Panc1 (cell line): ENCODE data around the gene GIMAP5. TPM values are rescaled to one million over a fixed set of nuclear protein-coding genes. Genes with fewer than 3 reads are reported as not detected.

Experiments
- ATAC-seq: fragments of 200-7000 bp; cut with Tn5 transposase; 2 replicates; pipeline ENCODE4 v1.9.1; 2020; ENCODE audit warnings: mild to moderate bottlenecking, moderate library complexity
- BruUV-seq: library from RNA; stranded (reverse); fragments of 400-500 nt; replicated peaks from 2 replicates; lab custom pipeline; 2021; lab: Mats Ljungman, UMichigan
- CTCF ChIA-PET: fragments of 300-600 bp; sonication (Branson Sonifier 250); formaldehyde crosslinking; loops from one replicate; lab custom pipeline; 2022; ENCODE audit warnings: antibody characterized with exemption; lab: Charles Lee
- POLR2A ChIA-PET: fragments of 300-600 bp; sonication (Branson Sonifier 250); formaldehyde crosslinking; loops from one replicate; lab custom pipeline; 2022; ENCODE audit warnings: antibody characterized with exemption; lab: Charles Lee
- DNase-seq: peaks from one replicate; pipeline ENCODE4 v3.0.0-alpha.2; 2010; ENCODE audit warnings: low read depth, low spot score
- H3K27ac ChIP-seq: 2 replicates; pipeline ENCODE4 v1.5.1; 2011; ENCODE audit warnings: mild to moderate bottlenecking, low read length, inconsistent platforms
- H3K27me3 ChIP-seq: fragments of 200-500 bp; sonication (Bioruptor generic); 2 replicates; pipeline ENCODE4 v1.6.0; 2014; ENCODE audit warnings: low read length, inconsistent platforms; ENCODE audit not compliant: control insufficient read depth, insufficient read depth
- H3K36me3 ChIP-seq: fragments of 200-500 bp; sonication (Bioruptor generic); 2 replicates; pipeline ENCODE4 v1.5.1; 2014; ENCODE audit warnings: inconsistent platforms, mild to moderate bottlenecking, low read length, moderate library complexity; ENCODE audit not compliant: control insufficient read depth, insufficient read depth
- H3K4me1 ChIP-seq: 2 replicates; pipeline ENCODE4 v1.5.1; 2011; ENCODE audit warnings: inconsistent platforms, mild to moderate bottlenecking, low read length, moderate library complexity; ENCODE audit not compliant: control insufficient read depth, insufficient read depth
- H3K4me3 ChIP-seq, 2 experiments: 2 replicates each; pipeline ENCODE4 v1.5.1; 2011 to 2012; ENCODE audit warnings: low read depth in 2 of 2, low read length in 2 of 2, mild to moderate bottlenecking in 2 of 2, inconsistent platforms in 1 of 2, moderate library complexity in 1 of 2
- H3K9me3 ChIP-seq: fragments of 200-500 bp; sonication (Bioruptor generic); 2 replicates; pipeline ENCODE4 v1.5.1; 2014; ENCODE audit warnings: low read depth, mild to moderate bottlenecking, inconsistent platforms, low read length, moderate library complexity; ENCODE audit not compliant: control insufficient read depth, insufficient read depth
- POLR2AphosphoS5 ChIP-seq: IDR thresholded peaks from 2 replicates; pipeline ENCODE4 v1.6.1; 2012; ENCODE audit warnings: mild to moderate bottlenecking, low read depth, low read length, moderate library complexity
- REST ChIP-seq, 2 experiments: IDR thresholded peaks; 2 replicates each; pipeline ENCODE4 v1.6.1; 2011 to 2012; ENCODE audit warnings: low read depth in 2 of 2, control low read depth in 1 of 2, low read length in 1 of 2, mild to moderate bottlenecking in 1 of 2, moderate library complexity in 1 of 2; ENCODE audit not compliant: insufficient read depth in 1 of 2
- SIN3A ChIP-seq: IDR thresholded peaks from 2 replicates; pipeline ENCODE4 v1.6.1; 2012; ENCODE audit warnings: low read depth, mild to moderate bottlenecking, low read length, moderate library complexity, borderline replicate concordance; ENCODE audit not compliant: insufficient read depth
- TCF7L2 ChIP-seq: IDR thresholded peaks from 2 replicates; pipeline ENCODE4 v1.6.1; 2011; ENCODE audit warnings: mild to moderate bottlenecking, low read depth, low read length, inconsistent platforms
- in situ Hi-C: cut with HindIII; loops from 2 replicates; pipeline ENCODE4 v1.10.0; 2016; ENCODE audit warnings: low sequenced_read_pairs, low pct_unique_long_range_greater_than_20kb
- intact Hi-C: fragments of 100-400 bp; cut with micrococcal nuclease; formaldehyde crosslinking; loops from one replicate; pipeline ENCODE4 v1.10.0; 2022; ENCODE audit not compliant: unreplicated experiment
- total RNA-seq: library from RNA; stranded (reverse); gene quantifications from one replicate; pipeline ENCODE4 v1.2.1, GENCODE V29; 2021; ENCODE audit not compliant: unreplicated experiment
- TF ChIP-seq, protein P1 (sequence below): fragments of 450-650 bp; IDR thresholded peaks from 2 replicates; pipeline ENCODE4 v1.5.1; 2017; ENCODE audit warnings: mild to moderate bottlenecking

Gene GIMAP5
- total RNA-seq, 1 experiment from 2014 or later: 0.51 TPM

GRCh38 chr7:150781961-150782360, 44.7 kb downstream of the GIMAP5 start:
- DNase-seq: no peak
- POLR2A ChIA-PET: no interaction called here
- intact Hi-C loops (loop anchor here (5.0 kb wide), 1 partner anchor 95 kb away; no protein-coding TSS in a partner anchor), in situ Hi-C loops (no loop called here)
- no peak for ATAC-seq
- no peaks in the 10 kb centered on the region for H3K9me3 ChIP-seq
- H3K36me3 ChIP-seq: no peaks in the 10 kb centered on the region
- H3K4me1 ChIP-seq: peaks cover 3% of the 10 kb centered on the region; the same call in 1 of the 2 replicates
- no peak overlapping the region for H3K27ac ChIP-seq
- CTCF ChIA-PET: interaction anchor here (0.8 kb wide), 1 partner anchor 392 kb away, joined by 3 read pairs; no protein-coding TSS in a partner anchor
- TF ChIP-seq REST (IDR thresholded peaks at IDR 0.05; ENCODE audit: insufficient read depth in 1 of 2, low read depth in 2 of 2, low read length in 1 of 2): no peak
- TF ChIP-seq, protein P1, sequence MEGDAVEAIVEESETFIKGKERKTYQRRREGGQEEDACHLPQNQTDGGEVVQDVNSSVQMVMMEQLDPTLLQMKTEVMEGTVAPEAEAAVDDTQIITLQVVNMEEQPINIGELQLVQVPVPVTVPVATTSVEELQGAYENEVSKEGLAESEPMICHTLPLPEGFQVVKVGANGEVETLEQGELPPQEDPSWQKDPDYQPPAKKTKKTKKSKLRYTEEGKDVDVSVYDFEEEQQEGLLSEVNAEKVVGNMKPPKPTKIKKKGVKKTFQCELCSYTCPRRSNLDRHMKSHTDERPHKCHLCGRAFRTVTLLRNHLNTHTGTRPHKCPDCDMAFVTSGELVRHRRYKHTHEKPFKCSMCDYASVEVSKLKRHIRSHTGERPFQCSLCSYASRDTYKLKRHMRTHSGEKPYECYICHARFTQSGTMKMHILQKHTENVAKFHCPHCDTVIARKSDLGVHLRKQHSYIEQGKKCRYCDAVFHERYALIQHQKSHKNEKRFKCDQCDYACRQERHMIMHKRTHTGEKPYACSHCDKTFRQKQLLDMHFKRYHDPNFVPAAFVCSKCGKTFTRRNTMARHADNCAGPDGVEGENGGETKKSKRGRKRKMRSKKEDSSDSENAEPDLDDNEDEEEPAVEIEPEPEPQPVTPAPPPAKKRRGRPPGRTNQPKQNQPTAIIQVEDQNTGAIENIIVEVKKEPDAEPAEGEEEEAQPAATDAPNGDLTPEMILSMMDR: no peak
- TF ChIP-seq SIN3A: no peak
- no TSS peak for BruUV-seq
- peaks cover 3% of the 10 kb centered on the region for H3K27me3 ChIP-seq
- no peak overlapping the region for H3K4me3 ChIP-seq

DNA sequence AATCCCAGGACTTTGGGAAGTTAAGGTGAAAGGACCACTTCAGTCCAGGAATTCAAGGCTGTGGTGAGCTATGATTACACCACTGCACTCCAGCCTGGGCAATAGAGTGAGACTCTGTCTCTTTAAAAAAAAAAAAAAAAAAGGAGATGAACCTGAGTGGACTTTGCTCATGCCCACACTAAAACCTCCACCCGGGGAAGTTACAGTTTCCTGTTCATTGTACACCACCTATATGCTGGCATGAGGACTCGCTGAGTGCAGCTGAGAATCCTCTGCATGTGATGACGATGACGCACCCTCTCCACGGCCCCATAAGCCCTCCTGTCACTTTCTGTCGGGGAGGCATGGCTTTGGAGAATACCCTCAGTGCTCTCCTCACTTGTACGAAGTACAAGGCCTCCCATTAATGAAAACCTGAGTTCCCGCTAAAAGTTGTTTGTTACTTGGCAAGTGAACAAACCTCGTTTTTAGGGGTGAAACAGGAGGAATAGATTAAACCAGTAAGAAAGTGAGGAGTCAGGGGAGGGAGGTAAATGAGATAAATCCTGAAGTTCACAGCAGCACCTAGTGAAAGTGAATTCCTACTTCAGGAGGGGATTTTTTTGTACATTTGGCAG, 47.0 kb downstream of the GIMAP5 start:
- Histone ChIP-seq H3K4me1 (no peaks in the 10 kb centered on the region), H3K36me3 (no peaks in the 10 kb centered on the region), H3K9me3 (no peaks in the 10 kb centered on the region), H3K27me3 (peaks cover 5% of the 10 kb centered on the region), H3K27ac (no peak overlapping the region), H3K4me3 (no peak overlapping the region)
- CTCF ChIA-PET: no interaction called here
- ATAC-seq: no peak
- POLR2A ChIA-PET: no interaction called here
- no peak for DNase-seq
- in situ Hi-C loops: no loop called here
- TF ChIP-seq POLR2AphosphoS5: no peak
- TF ChIP-seq TCF7L2: no peak
- TF ChIP-seq, protein P1: no peak
- no peak for TF ChIP-seq SIN3A
- no peak for TF ChIP-seq REST (IDR thresholded peaks at IDR 0.05; ENCODE audit: insufficient read depth in 1 of 2, low read depth in 2 of 2, low read length in 1 of 2)
- intact Hi-C loops: loop anchor here (5.0 kb wide), 1 partner anchor 93 kb away; no protein-coding TSS in a partner anchor
- BruUV-seq: no TSS peak
